IMR-90 (cell line): Measurements from ENCODE around the gene FAM177B. TPM values are rescaled to one million over a fixed set of nuclear protein-coding genes. Genes with fewer than 3 reads are reported as not detected.

Source experiments
- ATAC-seq: fragments of 200-7000 bp; cut with Tn5 transposase; 2 replicates; pipeline ENCODE4 v1.9.1; 2020; ENCODE audit warnings: low read depth, mild to moderate bottlenecking, moderate library complexity
- BruUV-seq: library from RNA; stranded (reverse); fragments of 400-500 nt; replicated peaks from 2 replicates; lab custom pipeline; 2021; lab: Mats Ljungman, UMichigan
- CTCF ChIA-PET: fragments of 300-600 bp; formaldehyde crosslinking; extraction: SDS; loops from one replicate; lab custom pipeline; 2021; ENCODE audit warnings: antibody characterized with exemption; lab: Yijun Ruan, JAX
- POLR2A ChIA-PET: fragments of 300-600 bp; sonication (Branson Sonifier 250); formaldehyde crosslinking; loops from one replicate; lab custom pipeline; 2022; ENCODE audit warnings: antibody characterized with exemption; ENCODE audit not compliant: unreplicated experiment; lab: Charles Lee
- DNase-seq: peaks from one replicate; pipeline ENCODE4 v3.0.0; 2013
- H2AFZ ChIP-seq: replicated peaks from 2 replicates; pipeline ENCODE3; 2013; ENCODE audit warnings: low read length, mild to moderate bottlenecking; ENCODE audit not compliant: poor library complexity
- H2AK5ac ChIP-seq: 2 replicates; pipeline ENCODE4 v1.6.1; 2013; ENCODE audit warnings: low read depth, low read length, inconsistent platforms
- H2AK9ac ChIP-seq: replicated peaks from 2 replicates; pipeline ENCODE3; 2013; ENCODE audit warnings: mild to moderate bottlenecking, low read depth, low read length, moderate library complexity; ENCODE audit not compliant: poor library complexity
- H2BK120ac ChIP-seq: 2 replicates; pipeline ENCODE4 v1.6.1; 2013; ENCODE audit warnings: low read depth, low read length, inconsistent platforms
- H2BK15ac ChIP-seq: 3 replicates; pipeline ENCODE4 v1.6.1; 2013; ENCODE audit warnings: low read depth, low read length, inconsistent platforms
- H2BK20ac ChIP-seq: 2 replicates; pipeline ENCODE4 v1.6.1; 2013; ENCODE audit warnings: low read depth, mild to moderate bottlenecking, inconsistent platforms, low read length, moderate library complexity
- H2BK5ac ChIP-seq: 2 replicates; pipeline ENCODE4 v1.6.1; 2013; ENCODE audit warnings: mild to moderate bottlenecking, low read depth, low read length, inconsistent platforms; ENCODE audit not compliant: poor library complexity, severe bottlenecking
- H3K14ac ChIP-seq: replicated peaks from 2 replicates; pipeline ENCODE4 v1.6.1; 2013; ENCODE audit warnings: low read depth, low read length, inconsistent platforms
- H3K18ac ChIP-seq: 2 replicates; pipeline ENCODE4 v1.6.1; 2013; ENCODE audit warnings: low read depth, low read length, control low read depth
- H3K23ac ChIP-seq: 2 replicates; pipeline ENCODE4 v1.6.1; 2013; ENCODE audit warnings: low read depth, low read length, inconsistent platforms
- H3K27ac ChIP-seq: 2 replicates; pipeline ENCODE4 v1.5.1; 2013; ENCODE audit warnings: mild to moderate bottlenecking, control low read depth, low read length; ENCODE audit not compliant: insufficient read depth
- H3K27me3 ChIP-seq: 2 replicates; pipeline ENCODE4 v1.6.1; 2013; ENCODE audit warnings: low read length; ENCODE audit not compliant: control insufficient read depth, insufficient read depth
- H3K36me3 ChIP-seq: 2 replicates; pipeline ENCODE4 v1.6.1; 2013; ENCODE audit warnings: low read length, mixed read lengths; ENCODE audit not compliant: control insufficient read depth, insufficient read depth
- H3K4ac ChIP-seq: 2 replicates; pipeline ENCODE4 v1.6.1; 2013; ENCODE audit warnings: low read depth, low read length, inconsistent platforms
- H3K4me1 ChIP-seq: 2 replicates; pipeline ENCODE4 v1.6.1; 2013; ENCODE audit warnings: low read length, mixed read lengths; ENCODE audit not compliant: control insufficient read depth, insufficient read depth
- H3K4me2 ChIP-seq: 2 replicates; pipeline ENCODE4 v1.6.1; 2013; ENCODE audit warnings: low read depth, mild to moderate bottlenecking, control low read depth, low read length, moderate library complexity
- H3K4me3 ChIP-seq: 2 replicates; pipeline ENCODE4 v1.5.1; 2013; ENCODE audit warnings: low read depth, mild to moderate bottlenecking, control low read depth, low read length, moderate library complexity; ENCODE audit not compliant: insufficient read depth
- H3K56ac ChIP-seq: 2 replicates; pipeline ENCODE4 v1.6.1; 2013; ENCODE audit warnings: low read length, inconsistent platforms; ENCODE audit not compliant: insufficient read depth; ENCODE audit errors: extremely low read depth
- H3K79me1 ChIP-seq, 2 experiments: 2 replicates each; pipeline ENCODE4 v1.6.1; 2013; ENCODE audit warnings: low read length in 2 of 2, inconsistent platforms in 1 of 2, low read depth in 1 of 2
- H3K9ac ChIP-seq: 2 replicates; pipeline ENCODE4 v1.6.1; 2013; ENCODE audit warnings: low read depth, low read length, control low read depth
- H3K9me1 ChIP-seq: 2 replicates; pipeline ENCODE4 v1.6.1; 2013; ENCODE audit warnings: low read length, inconsistent platforms; ENCODE audit not compliant: insufficient read depth
- H3K9me3 ChIP-seq: 2 replicates; pipeline ENCODE4 v1.6.1; 2013; ENCODE audit warnings: low read length; ENCODE audit not compliant: control insufficient read depth, insufficient read depth
- H4K20me1 ChIP-seq: 2 replicates; pipeline ENCODE4 v1.6.1; 2013; ENCODE audit warnings: low read length, inconsistent platforms; ENCODE audit not compliant: insufficient read depth
- H4K5ac ChIP-seq: 2 replicates; pipeline ENCODE4 v1.6.1; 2013; ENCODE audit warnings: mild to moderate bottlenecking, low read depth, low read length, control low read depth
- H4K8ac ChIP-seq, 2 experiments: 2 replicates each; pipeline ENCODE4 v1.6.1; 2013; ENCODE audit warnings: low read depth in 2 of 2, low read length in 2 of 2, control low read depth in 1 of 2, inconsistent platforms in 1 of 2
- H4K91ac ChIP-seq: 2 replicates; pipeline ENCODE4 v1.6.1; 2013; ENCODE audit warnings: low read depth, low read length, inconsistent platforms; ENCODE audit not compliant: insufficient read depth
- BHLHE40 ChIP-seq: fragments of 150-350 bp; IDR thresholded peaks from 2 replicates; pipeline ENCODE4 v1.6.1; 2016; ENCODE audit warnings: mild to moderate bottlenecking, low read depth, low read length
- CHD1 ChIP-seq: IDR thresholded peaks from 2 replicates; pipeline ENCODE4 v1.6.1; 2012; ENCODE audit warnings: low read depth, low read length, improper control_type of control experiment
- ELK1 ChIP-seq: fragments of 150-350 bp; IDR thresholded peaks from 2 replicates; pipeline ENCODE4 v1.6.1; 2016; ENCODE audit warnings: low read depth, mild to moderate bottlenecking, low read length, moderate library complexity, borderline replicate concordance
- FOS ChIP-seq: fragments of 150-350 bp; IDR thresholded peaks from 2 replicates; pipeline ENCODE4 v1.6.1; 2016; ENCODE audit warnings: low read depth, low read length
- MAZ ChIP-seq: IDR thresholded peaks from 2 replicates; pipeline ENCODE4 v1.6.1; 2012; ENCODE audit warnings: low read depth, mild to moderate bottlenecking, low read length, improper control_type of control experiment, moderate library complexity, borderline replicate concordance
- RAD21 ChIP-seq: IDR thresholded peaks from 2 replicates; pipeline ENCODE4 v1.6.1; 2012; ENCODE audit warnings: low read length, improper control_type of control experiment
- RCOR1 ChIP-seq: IDR thresholded peaks from 2 replicates; pipeline ENCODE4 v1.6.1; 2012; ENCODE audit warnings: mild to moderate bottlenecking, low read length, improper control_type of control experiment; ENCODE audit not compliant: insufficient replicate concordance
- RFX5 ChIP-seq: IDR thresholded peaks from 2 replicates; pipeline ENCODE4 v1.8.0; 2012; ENCODE audit warnings: low read depth, mild to moderate bottlenecking, low read length, moderate library complexity
- SMC3 ChIP-seq: fragments of 150-350 bp; IDR thresholded peaks from 2 replicates; pipeline ENCODE4 v1.6.1; 2016; ENCODE audit warnings: low read depth, mild to moderate bottlenecking, antibody characterized with exemption, low read length, moderate library complexity
- USF2 ChIP-seq: fragments of 150-350 bp; IDR thresholded peaks from 2 replicates; pipeline ENCODE4 v1.6.1; 2017; ENCODE audit warnings: mild to moderate bottlenecking, antibody characterized with exemption, low read length, low read depth
- WGBS, 2 experiments: methylation state at CpG; one replicate each; pipeline versions ENCODE4 v1.1.5 to v1.1.7; 2013; ENCODE audit warnings: missing lambda C conversion rate in 2 of 2; ENCODE audit not compliant: insufficient read length in 1 of 2; ENCODE audit errors: extremely low coverage in 2 of 2; 5-methylcytosine and 5-hydroxymethylcytosine counted together
- dilution Hi-C: fragments of 300-500 bp; cut with HindIII; formaldehyde crosslinking; loops from one replicate; pipeline ENCODE4 v1.14.3; 2018; ENCODE audit warnings: low sequenced_read_pairs; ENCODE audit not compliant: unreplicated experiment
- in situ Hi-C: fragments of 300-500 bp; cut with MboI; formaldehyde crosslinking; loops from 3 replicates; pipeline ENCODE4 v1.14.3; 2019; ENCODE audit warnings: low sequenced_read_pairs, inconsistent platforms, mixed read lengths
- intact Hi-C: fragments of 100-400 bp; cut with micrococcal nuclease; formaldehyde crosslinking; loops from 2 replicates; pipeline ENCODE4 v1.10.0; 2022
- polyA plus RNA-seq, 3 experiments: library from polyadenylated mRNA; depleted of rRNA; stranded (reverse); fragments of >200 nt; gene quantifications; 2 replicates each; pipeline ENCODE4 v1.2.3, GENCODE V29; 2012; ENCODE audit warnings: low replicate concordance in 1 of 3
- total RNA-seq: library from RNA; depleted of rRNA; stranded (reverse); fragments of >200 nt; gene quantifications from 2 replicates; pipeline ENCODE4 v1.2.3, GENCODE V29; 2012

Gene FAM177B
- total and polyA plus RNA-seq, 2 of the 4 experiments (the other 2 are of a cell fraction): not detected

DNA sequence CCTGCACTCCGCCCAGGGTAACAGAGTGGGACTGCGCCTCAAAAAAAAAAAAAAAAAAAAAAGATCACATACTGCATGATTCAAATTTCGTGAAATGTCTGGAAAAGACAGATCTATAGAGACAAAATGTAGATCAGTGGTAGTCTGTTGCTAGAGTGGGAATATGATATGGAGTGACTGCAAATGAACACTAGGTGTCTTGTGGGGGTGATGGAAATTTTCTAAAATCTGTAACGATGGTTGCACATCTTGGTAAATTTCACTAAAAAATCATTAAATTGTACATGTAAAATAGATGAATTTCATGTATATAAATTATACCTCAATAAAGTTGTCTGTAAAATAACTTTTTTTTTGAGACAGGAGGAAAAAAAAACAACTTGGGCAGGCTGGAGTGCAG, 30.2 kb upstream of the FAM177B start:
- Histone ChIP-seq H3K4me1 (no peaks in the 10 kb centered on the region), H2BK20ac (no peak overlapping the region), H2BK120ac (no peak overlapping the region), H3K27me3 (no peaks in the 10 kb centered on the region), H2AK9ac (no peak overlapping the region), H2BK5ac (no peak overlapping the region), H4K91ac (no peak overlapping the region), H3K79me1 (peaks cover 8 to 47% of the 10 kb centered on the region in 2 experiments; a peak in 3 of 4 replicates), H3K23ac (no peak overlapping the region), H3K4me2 (no peak overlapping the region), H4K8ac (no peak overlapping the region), H2AK5ac (no peak overlapping the region), H3K56ac (no peak overlapping the region), H3K4ac (no peak overlapping the region), H3K9me3 (no peaks in the 10 kb centered on the region), H3K36me3 (peaks cover 5% of the 10 kb centered on the region; the same call in 1 of the 2 replicates), H4K5ac (no peak overlapping the region), H4K20me1 (no peaks in the 10 kb centered on the region; the same call in 1 of the 2 replicates), H3K14ac (no peak overlapping the region), H3K9me1 (no peaks in the 10 kb centered on the region; the same call in 1 of the 2 replicates), H3K27ac (no peak overlapping the region), H2BK15ac (no peak overlapping the region), H3K18ac (no peak overlapping the region), H3K9ac (no peak overlapping the region), H2AFZ (no peak overlapping the region), H3K4me3 (no peak overlapping the region)
- TF ChIP-seq SMC3: no peak
- no peak for TF ChIP-seq USF2
- no peak for TF ChIP-seq FOS
- no peak for TF ChIP-seq MAZ
- TF ChIP-seq CHD1: no peak
- TF ChIP-seq ELK1: no peak
- TF ChIP-seq RCOR1: no peak
- no peak for TF ChIP-seq RAD21
- no peak for TF ChIP-seq RFX5
- no peak for TF ChIP-seq BHLHE40
- in situ Hi-C loops: no loop called here
- ChIA-PET CTCF (interaction anchor here (0.7 kb wide), 1 partner anchor 1937 kb away, joined by 6 read pairs; no protein-coding TSS in a partner anchor), POLR2A (no interaction called here)
- BruUV-seq: no TSS peak
- dilution Hi-C loops: no loop called here
- no peak for DNase-seq
- intact Hi-C loops: no loop called here
- no peak for ATAC-seq
- no CpG with 5 or more reads among the region's 4 CpGs for WGBS, 2 experiments
